GM12872 (cell line): ENCODE data around the gene CELSR3.

ENCODE experiments used
- TF ChIP-seq, protein P1 (sequence below): IDR thresholded peaks from 3 replicates; pipeline ENCODE4 v1.5.1; 2011; ENCODE audit warnings: low read depth, mild to moderate bottlenecking, low read length, moderate library complexity; ENCODE audit not compliant: insufficient read depth

The CELSR3 gene

DNA sequence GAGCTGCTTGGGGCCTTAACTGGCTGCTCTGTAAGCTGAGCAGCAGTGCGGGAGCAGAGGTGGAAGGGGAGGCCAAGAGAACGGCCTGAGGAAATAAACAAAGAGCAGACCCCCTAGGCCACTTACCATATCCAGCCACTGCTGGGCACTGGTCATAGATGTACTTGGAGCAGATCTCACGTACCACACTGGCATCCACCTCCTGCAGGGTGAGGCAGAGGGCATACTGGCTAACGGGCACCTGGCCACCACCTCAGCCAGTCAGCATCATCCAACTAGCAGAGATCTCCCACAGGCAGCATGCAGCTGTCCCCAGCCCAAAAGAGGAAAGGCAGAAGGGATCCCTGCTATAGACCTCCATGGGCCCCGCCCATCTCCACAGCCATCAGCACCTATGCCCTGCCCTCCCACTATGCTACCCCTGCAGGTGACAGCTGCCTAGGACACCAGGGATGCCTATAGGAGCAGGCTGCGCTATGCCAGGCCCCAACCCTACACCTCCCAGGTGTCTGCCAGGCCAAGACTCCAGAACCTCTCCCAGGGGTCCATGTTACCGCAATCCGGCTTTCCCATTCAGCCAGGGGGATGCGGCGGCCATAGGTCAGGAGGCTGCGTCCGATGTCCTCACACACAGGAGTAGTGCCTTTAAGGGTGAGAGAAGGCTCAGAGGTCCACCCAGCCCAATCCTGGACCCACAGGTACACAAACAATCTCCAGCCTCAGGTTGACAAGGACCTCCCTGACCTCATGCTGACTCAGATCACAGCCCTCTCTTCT lies 63.0 kb downstream of the CELSR3 start:
- TF ChIP-seq, protein P1, sequence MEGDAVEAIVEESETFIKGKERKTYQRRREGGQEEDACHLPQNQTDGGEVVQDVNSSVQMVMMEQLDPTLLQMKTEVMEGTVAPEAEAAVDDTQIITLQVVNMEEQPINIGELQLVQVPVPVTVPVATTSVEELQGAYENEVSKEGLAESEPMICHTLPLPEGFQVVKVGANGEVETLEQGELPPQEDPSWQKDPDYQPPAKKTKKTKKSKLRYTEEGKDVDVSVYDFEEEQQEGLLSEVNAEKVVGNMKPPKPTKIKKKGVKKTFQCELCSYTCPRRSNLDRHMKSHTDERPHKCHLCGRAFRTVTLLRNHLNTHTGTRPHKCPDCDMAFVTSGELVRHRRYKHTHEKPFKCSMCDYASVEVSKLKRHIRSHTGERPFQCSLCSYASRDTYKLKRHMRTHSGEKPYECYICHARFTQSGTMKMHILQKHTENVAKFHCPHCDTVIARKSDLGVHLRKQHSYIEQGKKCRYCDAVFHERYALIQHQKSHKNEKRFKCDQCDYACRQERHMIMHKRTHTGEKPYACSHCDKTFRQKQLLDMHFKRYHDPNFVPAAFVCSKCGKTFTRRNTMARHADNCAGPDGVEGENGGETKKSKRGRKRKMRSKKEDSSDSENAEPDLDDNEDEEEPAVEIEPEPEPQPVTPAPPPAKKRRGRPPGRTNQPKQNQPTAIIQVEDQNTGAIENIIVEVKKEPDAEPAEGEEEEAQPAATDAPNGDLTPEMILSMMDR: no peak

DNA sequence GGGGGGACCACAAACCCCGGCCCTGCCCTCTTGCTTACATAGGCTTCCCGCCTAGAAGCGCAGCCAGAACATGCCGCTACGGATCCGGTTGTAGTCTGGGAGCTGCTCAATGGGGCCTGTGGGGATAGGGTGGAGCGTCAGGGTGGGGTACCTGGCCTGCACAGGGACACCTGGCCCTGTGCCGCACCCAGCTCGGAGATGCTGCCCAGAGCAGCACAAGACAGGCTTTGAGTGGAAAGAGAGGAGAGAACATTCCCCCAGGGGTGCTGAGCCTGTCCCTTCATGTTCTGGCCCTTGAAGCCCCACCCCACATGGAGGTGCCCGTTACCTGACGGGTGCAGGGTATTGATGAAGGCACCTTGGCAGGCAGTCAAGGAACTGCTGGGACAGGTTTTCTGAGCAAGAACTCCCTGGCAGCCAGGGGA lies 63.6 kb downstream of the CELSR3 start:
- TF ChIP-seq, protein P1: no peak

DNA sequence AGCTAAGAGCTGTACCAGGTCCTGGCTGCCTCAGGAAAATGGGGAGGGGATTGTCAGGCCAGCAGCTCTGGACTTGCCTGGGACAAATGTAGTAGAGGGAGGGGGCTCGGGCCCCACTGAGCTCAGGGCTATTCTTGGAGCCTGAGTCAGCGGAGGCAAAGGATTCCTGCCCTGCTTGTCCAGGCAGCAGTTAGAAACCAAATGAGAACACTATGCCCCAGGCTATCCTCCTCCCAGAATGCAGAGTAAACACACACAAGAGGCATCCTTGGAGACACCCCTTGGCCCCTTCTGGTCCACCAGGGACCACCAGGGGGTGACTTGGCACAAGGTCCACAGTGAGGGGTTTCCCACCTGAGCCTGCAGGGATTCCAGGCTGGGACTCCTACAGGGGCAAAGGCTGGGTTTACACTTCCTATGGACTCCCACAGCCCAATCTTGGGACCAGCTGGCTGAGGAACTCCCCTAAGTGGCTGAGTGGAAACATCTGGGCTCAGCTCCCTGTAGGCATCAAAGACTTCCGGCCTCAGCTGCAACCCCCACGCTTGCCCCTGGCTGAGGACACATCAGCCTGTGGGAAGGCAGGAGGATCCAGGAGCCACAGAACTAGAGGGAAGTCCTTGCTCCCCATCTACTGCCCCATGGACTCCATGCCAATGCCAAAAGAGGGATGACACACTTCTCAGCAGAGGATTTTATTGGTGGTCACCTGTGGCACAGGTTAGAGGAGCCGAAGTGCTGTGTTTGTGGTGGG lies 64.2 kb downstream of the CELSR3 start:
- TF ChIP-seq, protein P1: no peak

DNA sequence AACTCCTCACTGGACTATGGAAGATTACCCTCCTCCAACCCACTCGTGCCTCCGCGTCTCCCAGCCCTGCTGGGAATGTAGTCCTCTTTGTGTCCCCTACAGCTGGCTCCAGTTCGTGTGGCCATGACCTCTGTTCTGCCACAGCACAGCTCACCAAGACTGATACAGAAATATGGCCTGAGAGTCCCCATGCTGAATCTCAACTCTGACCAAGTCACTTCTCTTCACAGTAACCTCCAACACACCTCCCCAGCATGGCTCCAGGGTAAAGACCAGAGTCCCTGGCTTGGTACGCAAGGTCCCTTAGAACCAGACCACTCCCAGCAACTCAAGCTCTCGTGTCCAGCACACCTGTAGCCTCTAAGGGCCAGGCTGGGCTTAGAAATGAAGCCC lies 65.3 kb downstream of the CELSR3 start:
- TF ChIP-seq, protein P1: no peak

DNA sequence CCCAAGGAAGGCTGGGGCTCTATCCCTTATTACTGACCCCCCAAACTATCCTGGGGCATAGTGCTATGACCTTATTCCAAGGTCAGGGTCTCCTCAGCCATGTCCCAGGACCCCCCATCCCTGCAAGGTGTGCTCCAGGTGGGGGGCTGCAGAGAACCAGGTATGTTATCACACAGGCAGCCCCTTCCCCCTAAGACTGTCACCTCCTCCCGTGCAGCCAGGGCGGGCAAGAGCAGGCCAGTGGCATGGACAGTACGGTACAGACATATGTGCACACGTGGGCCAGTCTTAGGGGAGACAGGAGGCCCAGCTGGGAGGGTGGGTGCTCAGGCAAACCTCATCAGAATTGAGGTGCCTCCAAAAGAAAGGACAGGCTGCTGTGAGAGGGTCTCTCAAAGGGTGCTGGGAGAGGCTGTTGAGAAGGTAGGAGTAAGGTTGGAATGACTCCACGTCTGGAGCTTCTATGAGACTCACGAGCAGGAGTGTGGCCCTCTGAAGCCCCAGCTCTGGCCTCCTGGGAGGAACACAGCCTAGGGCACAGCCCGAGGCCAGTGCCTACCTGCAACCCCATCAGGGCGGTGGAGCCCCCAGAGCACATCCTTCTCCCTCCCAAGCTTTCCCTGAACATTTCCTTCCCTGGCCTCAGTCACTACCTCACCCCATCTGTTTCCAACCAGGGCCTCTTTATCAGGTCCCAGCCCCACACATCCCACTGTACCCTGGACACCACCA lies 65.8 kb downstream of the CELSR3 start:
- TF ChIP-seq, protein P1: no peak

DNA sequence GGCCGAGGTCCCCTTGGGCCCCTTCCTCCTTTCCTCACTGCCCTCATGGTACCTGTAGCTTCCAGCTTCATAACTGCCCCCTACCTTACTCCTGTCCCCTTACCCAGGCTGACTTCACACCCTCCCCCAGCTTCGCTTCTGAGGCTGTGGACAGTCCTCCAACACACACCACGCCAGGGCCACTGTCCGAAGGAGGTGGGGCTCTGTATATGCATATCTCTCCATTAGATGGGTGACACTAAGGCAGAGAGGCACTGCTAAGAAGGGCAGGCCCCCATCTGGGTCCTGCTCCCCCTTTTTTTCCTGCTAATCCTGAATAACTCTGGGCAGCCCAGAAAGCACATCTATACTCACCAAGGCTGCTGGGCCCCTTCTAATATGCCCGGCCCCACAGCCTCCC lies 66.5 kb downstream of the CELSR3 start:
- TF ChIP-seq, protein P1: no peak

DNA sequence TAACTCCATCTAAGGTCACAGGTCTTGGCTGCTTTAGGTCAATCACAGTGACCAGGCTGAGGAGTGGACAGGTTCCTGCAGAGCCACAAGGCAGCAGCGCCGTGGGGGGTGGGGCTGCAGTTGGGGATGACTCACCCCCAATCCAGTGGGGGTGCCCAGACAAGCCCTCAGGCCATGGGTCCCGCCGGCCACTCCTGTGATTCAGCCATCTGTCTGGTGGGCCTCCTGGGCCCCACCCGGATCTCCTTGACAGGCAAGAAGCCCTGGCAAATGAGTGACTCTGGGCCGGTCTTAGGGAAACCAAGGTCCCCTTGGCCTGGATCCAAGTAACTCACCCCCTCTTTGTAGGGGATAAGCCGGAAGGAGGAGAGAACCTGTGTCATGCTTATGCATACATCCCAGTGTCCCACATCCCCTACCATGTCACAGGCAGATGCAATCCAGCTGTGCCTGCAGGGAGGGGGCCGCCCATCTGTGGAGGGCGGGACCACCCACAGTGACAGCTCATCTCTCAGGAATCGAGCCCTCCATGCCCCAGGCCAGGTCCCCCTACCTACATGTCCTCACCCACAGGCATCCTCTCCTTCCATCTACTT lies 67.1 kb downstream of the CELSR3 start:
- TF ChIP-seq, protein P1: no peak
